ENCODE results near the gene EPS8L1.
A peak's percentile ranks its signal among the peaks of the same experiment; 100 is the strongest.

Gene EPS8L1

GRCh38 chr19:55112777-55113569 lies 37.3 kb downstream of the EPS8L1 start:
- FAIRE-seq = no peak
- no peak for DNase-seq (ENCODE audit: extremely low spot score, insufficient read length, low read depth)

DNA sequence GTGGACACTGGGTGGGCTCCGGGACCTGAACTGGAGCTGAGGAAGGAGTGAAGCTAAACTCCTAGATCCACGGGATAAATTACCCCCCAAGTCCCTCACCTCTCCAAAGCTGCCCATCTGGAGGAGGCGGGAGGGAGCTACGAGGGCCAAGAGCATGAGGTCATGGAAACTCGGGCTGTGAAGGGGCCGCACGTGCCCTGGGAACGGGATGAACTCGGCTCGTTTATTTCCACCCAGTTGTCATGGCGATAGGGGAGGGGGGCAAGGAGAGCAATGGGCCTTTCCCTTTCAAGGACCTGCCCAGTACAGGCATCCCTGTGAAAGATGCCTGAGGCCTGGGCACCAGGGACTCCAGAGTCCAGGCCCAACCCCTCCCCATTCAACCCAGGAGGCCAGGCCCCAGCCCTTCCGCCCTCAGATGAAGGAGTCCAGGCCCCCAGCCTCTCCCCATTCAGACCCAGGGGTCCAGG lies 37.9 kb downstream of the EPS8L1 start:
- FAIRE-seq (no peak), DNase-seq (ENCODE audit: extremely low spot score, insufficient read length, low read depth) (no peak)

- DNase-seq (ENCODE audit: extremely low spot score, insufficient read length, low read depth) = no peak
- no peak for FAIRE-seq
Observed at GRCh38 chr19:55114566-55115145, 39.0 kb downstream of the EPS8L1 start.

DNA sequence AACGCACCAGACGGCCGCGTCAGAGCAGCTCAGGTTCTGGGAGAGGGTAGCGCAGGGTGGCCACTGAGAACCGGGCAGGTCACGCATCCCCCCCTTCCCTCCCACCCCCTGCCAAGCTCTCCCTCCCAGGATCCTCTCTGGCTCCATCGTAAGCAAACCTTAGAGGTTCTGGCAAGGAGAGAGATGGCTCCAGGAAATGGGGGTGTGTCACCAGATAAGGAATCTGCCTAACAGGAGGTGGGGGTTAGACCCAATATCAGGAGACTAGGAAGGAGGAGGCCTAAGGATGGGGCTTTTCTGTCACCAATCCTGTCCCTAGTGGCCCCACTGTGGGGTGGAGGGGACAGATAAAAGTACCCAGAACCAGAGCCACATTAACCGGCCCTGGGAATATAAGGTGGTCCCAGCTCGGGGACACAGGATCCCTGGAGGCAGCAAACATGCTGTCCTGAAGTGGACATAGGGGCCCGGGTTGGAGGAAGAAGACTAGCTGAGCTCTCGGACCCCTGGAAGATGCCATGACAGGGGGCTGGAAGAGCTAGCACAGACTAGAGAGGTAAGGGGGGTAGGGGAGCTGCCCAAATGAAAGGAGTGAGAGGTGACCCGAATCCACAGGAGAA lies 39.9 kb downstream of the EPS8L1 start:
- no peak for DNase-seq (ENCODE audit: extremely low spot score, insufficient read length, low read depth)
- FAIRE-seq = no peak

GRCh38 chr19:55116232-55116858 lies 40.7 kb downstream of the EPS8L1 start:
- DNase-seq (ENCODE audit: extremely low spot score, insufficient read length, low read depth) (peak; percentile 62), FAIRE-seq (peak; percentile 86)

DNA sequence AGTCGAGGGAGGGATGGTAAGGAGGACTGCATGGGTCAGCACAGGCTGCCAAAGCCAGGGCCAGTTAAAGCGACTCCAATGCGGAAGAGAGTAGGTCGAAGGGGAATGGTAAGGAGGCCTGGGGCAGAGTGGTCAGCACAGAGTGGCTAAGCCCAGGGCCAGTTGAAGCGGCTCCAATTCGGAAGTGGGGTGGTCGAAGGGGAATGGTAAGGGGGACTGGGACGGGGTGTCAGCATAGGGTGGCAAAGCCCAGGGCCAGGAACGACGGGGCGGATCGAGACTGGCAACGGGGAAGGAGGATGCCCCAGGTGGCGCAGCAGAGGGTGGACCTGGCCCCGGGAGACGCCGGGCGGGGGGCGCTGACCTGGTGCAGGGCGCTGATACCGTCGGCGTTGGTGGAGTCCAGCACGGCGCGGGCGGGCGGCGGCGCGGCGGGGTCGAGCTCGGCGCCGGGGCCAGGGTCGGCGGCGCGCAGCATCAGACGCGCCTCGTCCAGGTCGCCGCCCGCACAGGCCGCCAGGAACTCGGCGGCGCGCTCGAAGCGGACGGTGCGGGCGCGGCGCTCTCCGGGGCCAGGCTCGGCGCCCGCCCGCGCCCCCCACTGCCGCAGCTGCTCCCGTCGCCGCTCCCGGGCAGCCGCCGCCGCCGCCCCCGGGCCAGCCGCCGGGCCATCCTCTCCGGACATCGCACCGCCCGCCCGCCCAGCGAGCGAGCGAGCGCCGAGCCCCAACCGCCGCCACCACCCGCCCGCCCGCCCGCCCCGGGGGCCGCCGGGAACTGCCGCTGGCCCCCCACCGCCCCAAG lies 41.4 kb downstream of the EPS8L1 start, which contains the start of gene PPP1R12C:
PPP1R12C (minus strand) TSS at position 779 of the 804 bp plus-strand sequence; CDS start at position 685, 94 bp downstream.
- DNase-seq (ENCODE audit: extremely low spot score, insufficient read length, low read depth) (no peak), FAIRE-seq (no peak)

- peak; percentile 100 for DNase-seq (ENCODE audit: extremely low spot score, insufficient read length, low read depth)
- peak; percentile 98 for FAIRE-seq
Observed at GRCh38 chr19:55117663-55118391, 42.2 kb downstream of the EPS8L1 start.

DNA sequence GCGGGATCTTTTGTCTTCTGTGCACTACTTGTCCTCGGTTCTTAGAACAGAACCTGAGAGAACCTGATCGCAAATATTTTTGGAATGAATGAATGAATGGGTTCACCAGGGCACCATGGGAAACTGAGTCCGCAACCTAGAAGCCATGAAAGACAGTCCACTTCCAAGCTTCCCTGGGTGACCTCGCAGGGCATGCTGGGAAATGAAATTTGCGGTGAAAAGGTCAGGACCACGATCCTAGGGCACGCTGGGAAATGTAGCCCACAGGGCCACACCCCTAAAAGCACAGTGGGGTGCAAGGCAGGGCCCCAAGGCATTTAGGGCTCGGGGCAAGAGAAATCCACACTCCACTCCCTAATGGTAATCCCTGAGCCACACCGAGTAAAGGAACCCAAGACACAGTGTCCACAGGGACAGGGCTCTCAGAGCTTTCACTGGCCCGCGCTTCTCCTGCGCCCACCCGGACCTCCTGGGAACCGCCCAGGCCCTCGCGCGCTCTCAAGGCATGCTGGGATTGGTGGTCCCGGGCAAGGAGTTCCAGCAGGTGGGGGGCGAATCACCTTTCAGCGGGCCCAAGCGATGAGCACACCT lies 42.8 kb downstream of the EPS8L1 start:
- no peak for FAIRE-seq
- DNase-seq (ENCODE audit: extremely low spot score, insufficient read length, low read depth) = no peak

DNA sequence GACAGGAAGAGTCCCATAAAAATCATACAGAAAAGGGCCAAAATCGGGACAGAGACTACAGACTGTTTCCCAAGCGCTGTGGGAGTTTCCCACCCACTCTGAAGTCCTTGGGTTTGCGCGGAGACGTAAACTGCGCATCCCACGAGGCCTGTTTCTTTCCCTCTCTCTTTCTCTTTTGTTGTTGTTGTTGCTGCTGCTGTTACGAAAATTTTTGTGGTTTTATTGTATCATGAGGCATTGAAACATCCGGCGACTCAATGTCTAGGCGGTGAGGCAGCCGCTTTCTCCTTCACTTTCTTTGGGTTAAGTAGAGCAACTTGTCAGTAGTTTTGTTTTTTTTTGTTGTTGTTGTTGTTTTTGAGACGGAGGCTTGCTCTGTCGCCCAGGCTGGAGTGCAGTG lies 43.4 kb downstream of the EPS8L1 start:
- DNase-seq (ENCODE audit: extremely low spot score, insufficient read length, low read depth) (no peak), FAIRE-seq (no peak)

DNA sequence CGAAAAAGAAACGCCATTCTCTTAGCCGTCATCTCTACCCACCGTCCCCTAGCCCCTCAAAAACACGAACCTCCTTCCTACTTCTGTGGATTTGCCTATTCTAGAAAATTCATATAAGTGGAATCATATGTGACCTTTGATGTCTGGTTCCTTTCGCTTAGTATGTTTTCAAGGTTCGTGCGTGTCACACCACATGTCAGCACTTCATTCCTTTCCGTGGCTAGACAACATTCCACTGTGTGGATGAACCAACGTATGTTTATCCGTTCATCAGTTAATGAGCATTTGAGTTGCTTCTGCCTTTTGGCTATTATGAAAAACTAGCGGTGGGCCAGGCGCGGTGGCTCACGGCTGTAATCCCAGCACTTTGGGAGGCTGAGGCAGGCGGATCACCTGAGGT lies 55.8 kb downstream of the EPS8L1 start:
- no peak for FAIRE-seq
- DNase-seq (ENCODE audit: extremely low spot score, insufficient read length, low read depth) = no peak

DNA sequence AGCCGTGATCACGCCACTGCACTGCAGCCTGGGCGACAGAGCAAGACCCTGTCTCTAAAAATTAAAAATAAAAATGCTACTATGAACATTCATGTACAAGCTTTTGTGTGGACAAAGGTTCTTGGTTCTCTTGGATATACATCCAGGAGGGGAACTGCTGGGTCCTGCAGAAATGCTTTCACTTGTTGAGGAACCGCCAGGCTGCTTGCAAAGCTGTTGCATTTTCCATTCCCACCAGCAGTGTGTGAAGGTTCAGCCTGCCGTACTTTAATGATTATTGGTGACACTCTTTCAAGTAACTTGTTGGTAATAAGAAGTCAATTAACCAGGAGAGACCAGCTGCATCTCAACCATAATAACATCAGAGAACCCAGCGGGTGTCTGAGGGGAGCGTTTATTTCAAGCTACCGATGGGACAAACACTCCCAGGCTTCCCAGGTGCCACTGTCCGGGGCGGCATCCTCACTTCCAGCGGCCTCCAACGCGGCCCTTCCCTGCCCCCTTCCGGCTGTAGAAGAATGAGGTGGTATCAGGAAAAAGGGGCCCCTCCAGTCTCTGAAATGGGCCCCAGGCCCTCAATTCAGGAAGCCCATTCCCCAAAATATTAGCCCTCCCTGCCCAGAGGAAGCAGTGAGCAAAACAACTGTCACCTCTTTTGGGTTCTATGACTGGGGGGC lies 56.9 kb downstream of the EPS8L1 start:
- DNase-seq (ENCODE audit: extremely low spot score, insufficient read length, low read depth) = no peak

DNA sequence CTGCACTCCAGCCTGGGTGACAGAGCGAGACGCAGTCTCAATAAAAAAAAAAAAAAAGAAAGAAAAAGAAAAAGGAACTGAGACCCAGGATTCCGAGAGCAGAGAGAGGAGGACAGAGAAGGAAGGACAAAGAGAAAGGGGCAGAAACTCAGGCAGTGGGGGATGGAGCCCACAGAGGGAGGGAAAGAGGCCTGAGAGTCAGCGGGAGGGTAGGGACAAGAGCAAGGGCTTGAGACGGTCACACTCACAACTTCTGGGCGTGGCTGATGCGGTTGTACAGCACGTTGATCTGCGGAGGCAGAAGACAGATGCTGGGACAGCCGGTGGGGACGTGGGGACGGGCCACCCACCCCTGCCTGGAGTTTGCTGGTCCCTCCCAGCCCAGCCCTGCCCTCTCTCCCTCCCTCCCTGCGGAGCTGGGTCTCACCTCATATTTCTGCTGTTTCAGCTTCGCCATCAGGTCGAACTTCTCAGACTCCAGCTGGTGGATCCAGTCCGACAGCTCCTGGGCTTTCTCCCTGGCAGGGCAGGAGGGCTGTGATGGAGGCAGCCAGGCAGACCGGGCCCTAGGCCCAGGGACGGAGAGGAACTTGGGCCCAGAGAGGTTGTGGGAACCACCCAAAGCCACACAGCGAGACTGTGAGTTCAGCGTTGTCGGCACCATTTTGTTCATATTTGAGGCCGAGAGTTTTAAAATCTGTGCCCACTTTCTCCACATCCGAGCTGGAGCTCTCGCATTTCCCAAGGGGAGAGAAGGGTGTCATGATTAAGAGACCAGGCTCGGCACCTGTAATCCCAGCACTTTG lies 58.2 kb downstream of the EPS8L1 start:
- DNase-seq (ENCODE audit: extremely low spot score, insufficient read length, low read depth) (peak; percentile 45), FAIRE-seq (peak; percentile 71)

More for the DNA sequence above, 56.9 kb downstream of the EPS8L1 start:
- FAIRE-seq = no peak

- DNase-seq (ENCODE audit: extremely low spot score, insufficient read length, low read depth) (no peak), FAIRE-seq (no peak)
Observed at GRCh38 chr19:55134736-55135135, 59.1 kb downstream of the EPS8L1 start.

GRCh38 chr19:55136399-55137102 lies 60.9 kb downstream of the EPS8L1 start:
- DNase-seq (ENCODE audit: extremely low spot score, insufficient read length, low read depth) = no peak
- FAIRE-seq = no peak

Data from GM18507 (cell line).